Chondrocyte (in vitro differentiated cells): Measurements from ENCODE around the gene SERPINB6. TPM values are rescaled to one million over a fixed set of nuclear protein-coding genes. Genes with fewer than 3 reads are reported as not detected.

Source experiments
- DNase-seq: peaks from one replicate; pipeline ENCODE4 v3.0.0; 2021; ENCODE audit warnings: mixed read lengths, low spot score
- H3K27ac Mint-ChIP-seq: one replicate; pipeline ENCODE4 v1.8.0; 2021; ENCODE audit warnings: mild to moderate bottlenecking, moderate library complexity, mixed read lengths; ENCODE audit not compliant: unreplicated experiment
- H3K27me3 Mint-ChIP-seq: 2 replicates; pipeline ENCODE4 v1.8.0; 2021; ENCODE audit warnings: low read depth, mixed read lengths
- H3K36me3 Mint-ChIP-seq: 2 replicates; pipeline ENCODE4 v1.8.0; 2021; ENCODE audit warnings: low read depth, mixed read lengths
- H3K4me1 Mint-ChIP-seq: 2 replicates; pipeline ENCODE4 v1.8.0; 2021; ENCODE audit warnings: low read depth, mild to moderate bottlenecking, mixed read lengths
- H3K4me3 Mint-ChIP-seq: one replicate; pipeline ENCODE4 v1.8.0; 2021; ENCODE audit warnings: mild to moderate bottlenecking, moderate library complexity, mixed read lengths; ENCODE audit not compliant: unreplicated experiment
- H3K9me3 Mint-ChIP-seq: 2 replicates; pipeline ENCODE4 v1.8.0; 2021; ENCODE audit warnings: low read depth, mixed read lengths
- CTCF ChIP-seq: fragments of 200-600 bp; sonication (generic); IDR thresholded peaks from 2 replicates; pipeline ENCODE4 v1.5.0; 2021; ENCODE audit warnings: antibody characterized with exemption, mild to moderate bottlenecking, moderate library complexity
- total RNA-seq: library from RNA; stranded (reverse); gene quantifications from 3 replicates; pipeline ENCODE4 v1.2.1, GENCODE V29; 2021

SERPINB6 gene
- total RNA-seq, 1 donor from 2014 or later: 98.0 TPM

- Mint-ChIP-seq H3K4me1 (peaks cover 34% of the 10 kb centered on the region), H3K27ac (peak overlapping the region; percentile 99), H3K9me3 (no peaks in the 10 kb centered on the region), H3K4me3 (peak overlapping the region; percentile 81), H3K27me3 (no peaks in the 10 kb centered on the region), H3K36me3 (no peaks in the 10 kb centered on the region)
- DNase-seq: peak; percentile 96
- peak; percentile 93 for TF ChIP-seq CTCF
Measured at GRCh38 chr6:2988426-2989331, 17.3 kb upstream of the SERPINB6 start.

GRCh38 chr6:2988094-2988425, 16.7 kb upstream of the SERPINB6 start:
- no peaks in the 10 kb centered on the region for H3K9me3 Mint-ChIP-seq
- no peaks in the 10 kb centered on the region for H3K36me3 Mint-ChIP-seq
- TF ChIP-seq CTCF: no peak
- H3K27me3 Mint-ChIP-seq: no peaks in the 10 kb centered on the region
- H3K4me1 Mint-ChIP-seq: peaks cover 34% of the 10 kb centered on the region
- DNase-seq: no peak
- peak overlapping the region; percentile 81 for H3K4me3 Mint-ChIP-seq
- peak overlapping the region; percentile 99 for H3K27ac Mint-ChIP-seq

- H3K27ac Mint-ChIP-seq: peak overlapping the region; percentile 99
- H3K36me3 Mint-ChIP-seq: no peaks in the 10 kb centered on the region
- H3K4me1 Mint-ChIP-seq: peaks cover 44% of the 10 kb centered on the region
- no peaks in the 10 kb centered on the region for H3K9me3 Mint-ChIP-seq
- H3K4me3 Mint-ChIP-seq: no peak overlapping the region
- DNase-seq: no peak
- no peaks in the 10 kb centered on the region for H3K27me3 Mint-ChIP-seq
- TF ChIP-seq CTCF: no peak
Measured at GRCh38 chr6:2986722-2987221, 15.4 kb upstream of the SERPINB6 start.

GRCh38 chr6:2984738-2985406, 13.5 kb upstream of the SERPINB6 start:
- H3K36me3 Mint-ChIP-seq: no peaks in the 10 kb centered on the region
- H3K9me3 Mint-ChIP-seq: no peaks in the 10 kb centered on the region
- no peak overlapping the region for H3K27ac Mint-ChIP-seq
- peaks cover 38% of the 10 kb centered on the region for H3K4me1 Mint-ChIP-seq
- H3K4me3 Mint-ChIP-seq: no peak overlapping the region
- DNase-seq: no peak
- no peak for TF ChIP-seq CTCF
- H3K27me3 Mint-ChIP-seq: no peaks in the 10 kb centered on the region

- Mint-ChIP-seq H3K36me3 (no peaks in the 10 kb centered on the region), H3K9me3 (no peaks in the 10 kb centered on the region), H3K27ac (no peak overlapping the region), H3K27me3 (no peaks in the 10 kb centered on the region), H3K4me1 (peaks cover 31% of the 10 kb centered on the region), H3K4me3 (no peak overlapping the region)
- TF ChIP-seq CTCF: no peak
- no peak for DNase-seq
Measured at GRCh38 chr6:2982426-2983117, 11.2 kb upstream of the SERPINB6 start.
